ENCODE data around the gene TMBIM4.

- TF ChIP-seq CTCF (IDR thresholded peaks at IDR 0.05 in 4 of 5, conservative IDR thresholded peaks at IDR 0.05 in 1 of 5) (no peak), POLR2A (IDR thresholded peaks at IDR 0.05) (no peak)
Measured at GRCh38 chr12:66108386-66108785, 61.4 kb downstream of the TMBIM4 start.

All from gastrocnemius medialis (tissue), 4 donors.